Mesodermal cell (in vitro differentiated cells): ENCODE measurements around the gene MDM1.

Source experiments
- H3K27ac ChIP-seq: 2 replicates; pipeline ENCODE4 v1.7.0; 2013; ENCODE audit warnings: mild to moderate bottlenecking, low read depth, low read length, moderate library complexity; ENCODE audit not compliant: severe bottlenecking
- H3K36me3 ChIP-seq: 2 replicates; pipeline ENCODE4 v1.7.1; 2013; ENCODE audit warnings: mild to moderate bottlenecking, low read length, moderate library complexity; ENCODE audit not compliant: control insufficient read depth, insufficient read depth
- H3K4me1 ChIP-seq: one replicate; pipeline ENCODE4 v1.7.1; 2013; ENCODE audit warnings: mild to moderate bottlenecking, low read length; ENCODE audit not compliant: insufficient read depth, control insufficient read depth, poor library complexity, severe bottlenecking
- H3K4me3 ChIP-seq: 2 replicates; pipeline ENCODE4 v1.7.0; 2013; ENCODE audit warnings: low read length, control low read depth, mild to moderate bottlenecking; ENCODE audit not compliant: insufficient read depth, poor library complexity, severe bottlenecking; ENCODE audit errors: extremely low read depth
- H3K9me3 ChIP-seq: 2 replicates; pipeline ENCODE4 v1.7.1; 2013; ENCODE audit warnings: mild to moderate bottlenecking, low read length, moderate library complexity; ENCODE audit not compliant: control insufficient read depth
- WGBS, 2 experiments: methylation state at CpG; one replicate each; pipeline ENCODE4 v1.1.5; 2013; ENCODE audit warnings: missing lambda C conversion rate in 2 of 2; ENCODE audit not compliant: insufficient coverage in 2 of 2; 5-methylcytosine and 5-hydroxymethylcytosine counted together

Gene MDM1

DNA sequence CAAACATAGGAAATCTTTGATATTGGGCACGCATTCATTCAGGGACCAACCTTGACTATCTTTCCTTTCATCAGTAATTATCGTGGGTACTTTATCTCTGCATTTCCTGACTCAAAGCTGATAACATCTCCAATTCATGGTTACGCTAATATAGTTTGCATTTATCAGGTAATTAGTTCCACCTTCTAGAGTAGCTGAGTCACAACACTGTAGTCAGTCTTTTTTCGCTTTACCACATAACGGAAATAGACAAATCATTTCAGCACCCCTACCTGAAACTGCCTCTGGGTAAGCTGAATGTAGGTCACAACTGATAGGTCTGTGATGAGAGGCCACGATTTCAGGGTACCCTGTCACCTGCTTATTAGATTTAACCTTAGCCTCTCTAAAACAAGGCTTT is 42.0 kb downstream of the MDM1 start:
- 82 to 83% methylated on average over 2 to 3 of the region's 6 CpGs for WGBS, 2 experiments
- Histone ChIP-seq H3K27ac (no peak overlapping the region), H3K9me3 (no peaks in the 10 kb centered on the region), H3K4me3 (no peak overlapping the region), H3K36me3 (no peaks in the 10 kb centered on the region), H3K4me1 (no peaks in the 10 kb centered on the region)

DNA sequence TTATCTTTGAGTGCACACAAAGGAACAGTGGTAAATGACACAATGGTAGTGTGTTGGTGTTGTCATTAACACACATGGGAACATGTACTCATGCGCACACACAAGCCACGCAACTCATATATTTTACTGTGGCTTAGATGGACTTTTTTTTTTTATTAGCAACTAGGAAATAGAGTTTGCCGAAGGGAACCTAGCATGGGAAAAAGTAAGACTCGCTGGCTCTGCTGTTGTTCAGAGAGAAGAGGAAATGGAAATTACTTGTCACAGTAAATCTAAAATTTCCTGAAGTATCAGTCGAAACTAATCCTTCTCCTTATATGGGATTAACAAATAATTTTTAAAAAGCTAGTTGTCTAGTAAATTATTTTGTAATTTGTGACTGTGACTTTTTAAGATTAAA is 45.1 kb downstream of the MDM1 start:
- 100% methylated on average over 1 of the region's 5 CpGs; no CpG with 5 or more reads in 1 of the 2 experiments for WGBS, 2 experiments
- no peak overlapping the region for H3K4me3 ChIP-seq
- no peak overlapping the region for H3K27ac ChIP-seq
- no peaks in the 10 kb centered on the region for H3K4me1 ChIP-seq
- no peaks in the 10 kb centered on the region for H3K9me3 ChIP-seq
- H3K36me3 ChIP-seq = no peaks in the 10 kb centered on the region

- Histone ChIP-seq H3K9me3 (no peaks in the 10 kb centered on the region), H3K27ac (no peak overlapping the region), H3K4me3 (no peak overlapping the region), H3K36me3 (no peaks in the 10 kb centered on the region), H3K4me1 (no peaks in the 10 kb centered on the region)
- WGBS, 2 experiments = 43 to 83% methylated on average over 1 to 2 of the region's 4 CpGs
Observed at GRCh38 chr12:68286396-68286795, 45.8 kb downstream of the MDM1 start.

DNA sequence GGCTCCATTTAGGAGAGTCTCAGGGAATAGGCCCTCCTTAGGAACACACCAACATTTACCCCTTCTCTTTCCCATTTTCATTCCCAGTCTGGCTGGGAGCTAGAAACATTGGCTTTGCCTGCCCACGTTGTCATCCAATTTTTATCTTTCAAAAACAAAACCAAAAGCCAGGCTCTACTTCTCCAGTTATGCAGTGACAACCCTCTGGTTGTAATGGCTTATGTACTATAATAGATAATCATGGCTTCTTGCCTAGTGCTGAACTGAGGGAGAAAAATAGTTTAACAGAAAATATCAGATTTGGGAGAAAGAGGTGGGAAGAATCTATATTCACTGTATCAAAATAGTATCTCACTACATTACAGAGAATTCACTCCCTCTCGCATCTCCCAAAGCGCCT is 46.6 kb downstream of the MDM1 start:
- no peaks in the 10 kb centered on the region for H3K9me3 ChIP-seq
- H3K4me1 ChIP-seq = no peaks in the 10 kb centered on the region
- H3K4me3 ChIP-seq = no peak overlapping the region
- H3K27ac ChIP-seq = no peak overlapping the region
- 94 to 100% methylated on average over 2 of the region's 3 CpGs for whole genome bisulfite sequencing, 2 experiments
- no peaks in the 10 kb centered on the region for H3K36me3 ChIP-seq

- WGBS, 2 experiments = 83% methylated on average over 2 of the region's 4 CpGs; no CpG with 5 or more reads in 1 of the 2 experiments
- Histone ChIP-seq H3K4me1 (no peaks in the 10 kb centered on the region), H3K36me3 (no peaks in the 10 kb centered on the region), H3K27ac (no peak overlapping the region), H3K4me3 (no peak overlapping the region), H3K9me3 (no peaks in the 10 kb centered on the region)
Observed at GRCh38 chr12:68281322-68282077, 50.7 kb downstream of the MDM1 start.

- 100% methylated on average over 1 of the region's 2 CpGs for WGBS, 2 experiments
Observed at GRCh38 chr12:68280240-68280639, 51.9 kb downstream of the MDM1 start.

DNA sequence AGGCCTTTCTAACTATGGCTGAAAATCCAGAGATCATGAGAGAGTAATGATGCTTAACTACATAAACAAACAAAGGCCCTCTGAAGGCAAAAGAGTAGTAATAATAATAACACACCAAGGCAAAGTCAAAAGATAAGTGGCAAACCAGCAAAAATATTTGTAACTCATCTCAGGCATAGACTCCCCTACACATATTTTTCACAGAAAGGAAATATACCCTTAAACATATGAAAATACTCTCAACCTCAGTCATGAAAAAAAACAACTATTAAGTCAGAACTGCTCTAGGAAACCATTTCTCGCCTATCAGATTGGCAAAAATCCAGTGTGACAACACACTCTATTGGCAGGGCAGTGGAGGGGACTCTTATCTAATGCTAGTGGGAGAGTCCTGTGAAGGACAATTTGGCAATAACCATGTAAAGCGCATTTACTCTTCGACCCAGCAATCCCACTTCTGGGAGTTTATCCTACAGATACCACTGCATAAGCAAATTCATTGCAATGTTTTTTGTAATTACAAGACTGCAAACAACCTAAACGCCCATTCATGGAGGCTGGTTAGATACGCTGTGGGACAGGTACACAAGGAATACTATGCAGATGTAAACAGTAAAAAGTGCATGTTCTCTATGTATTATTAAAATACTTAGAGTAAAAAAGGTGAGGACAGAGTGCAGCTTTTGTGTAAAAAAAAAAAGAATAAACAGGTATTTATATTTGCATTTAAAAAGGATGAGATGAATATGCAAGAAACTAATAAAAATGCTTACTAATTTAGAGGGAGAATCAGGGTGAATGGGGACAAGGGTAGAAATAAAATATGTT is 52.7 kb downstream of the MDM1 start:
- Histone ChIP-seq H3K27ac (no peak overlapping the region), H3K9me3 (no peaks in the 10 kb centered on the region), H3K4me1 (no peaks in the 10 kb centered on the region), H3K4me3 (no peak overlapping the region), H3K36me3 (no peaks in the 10 kb centered on the region)
- whole genome bisulfite sequencing, 2 experiments = 95% methylated on average over 3 of the region's 5 CpGs; no CpG with 5 or more reads in 1 of the 2 experiments

More at GRCh38 chr12:68280240-68280639, 51.9 kb downstream of the MDM1 start:
- Histone ChIP-seq H3K4me3 (no peak overlapping the region), H3K4me1 (no peaks in the 10 kb centered on the region), H3K9me3 (no peaks in the 10 kb centered on the region), H3K27ac (no peak overlapping the region), H3K36me3 (no peaks in the 10 kb centered on the region)

DNA sequence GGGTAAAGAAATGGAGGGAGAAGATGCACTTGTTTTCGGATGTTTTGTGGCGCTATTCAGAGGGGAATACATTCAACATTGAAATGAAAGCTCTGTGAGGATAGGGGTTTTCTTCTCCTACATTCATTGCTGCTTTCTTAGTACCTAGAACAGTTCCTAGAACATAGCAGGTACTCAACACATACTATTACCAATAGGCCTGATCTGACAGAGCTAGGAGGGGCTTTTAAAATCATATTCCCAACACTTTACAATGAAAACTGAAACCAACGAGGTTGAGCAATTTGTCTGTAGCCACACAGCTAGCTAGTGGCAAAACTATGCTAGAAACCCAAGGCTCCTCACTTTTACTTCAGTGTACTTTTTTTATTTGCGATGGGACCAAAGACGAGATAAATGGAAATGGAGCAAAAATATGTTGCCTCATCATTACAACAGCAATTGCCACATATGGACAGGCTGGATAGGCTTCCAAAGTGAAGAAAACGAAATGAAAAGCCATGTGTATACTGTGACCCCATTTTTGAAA is 55.7 kb downstream of the MDM1 start:
- no peaks in the 10 kb centered on the region for H3K9me3 ChIP-seq
- H3K4me3 ChIP-seq = no peak overlapping the region
- no peak overlapping the region for H3K27ac ChIP-seq
- 91 to 94% methylated on average over 3 of the region's 6 CpGs for WGBS, 2 experiments
- H3K4me1 ChIP-seq = no peaks in the 10 kb centered on the region
- H3K36me3 ChIP-seq = no peaks in the 10 kb centered on the region

DNA sequence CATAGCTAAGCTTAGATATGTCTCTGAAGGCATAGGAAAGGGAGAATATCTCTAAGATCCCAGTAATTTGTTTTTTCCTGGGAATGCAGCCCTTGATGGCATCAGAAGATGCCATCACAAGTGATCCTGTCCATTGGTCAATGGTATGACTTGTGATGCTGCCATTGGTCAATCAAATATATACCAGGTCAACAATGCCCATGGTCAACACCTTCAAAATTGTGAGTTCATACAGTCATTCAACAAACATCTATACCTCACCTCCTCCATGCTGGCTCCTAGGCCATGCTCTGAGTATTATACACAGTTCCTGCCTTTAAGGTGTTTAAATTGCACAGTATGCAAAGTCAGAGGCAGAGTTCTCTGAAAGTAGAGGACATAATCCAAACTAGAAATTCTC is 59.4 kb downstream of the MDM1 start:
- Histone ChIP-seq H3K36me3 (no peaks in the 10 kb centered on the region), H3K4me1 (no peaks in the 10 kb centered on the region), H3K9me3 (no peaks in the 10 kb centered on the region), H3K27ac (no peak overlapping the region), H3K4me3 (no peak overlapping the region)

DNA sequence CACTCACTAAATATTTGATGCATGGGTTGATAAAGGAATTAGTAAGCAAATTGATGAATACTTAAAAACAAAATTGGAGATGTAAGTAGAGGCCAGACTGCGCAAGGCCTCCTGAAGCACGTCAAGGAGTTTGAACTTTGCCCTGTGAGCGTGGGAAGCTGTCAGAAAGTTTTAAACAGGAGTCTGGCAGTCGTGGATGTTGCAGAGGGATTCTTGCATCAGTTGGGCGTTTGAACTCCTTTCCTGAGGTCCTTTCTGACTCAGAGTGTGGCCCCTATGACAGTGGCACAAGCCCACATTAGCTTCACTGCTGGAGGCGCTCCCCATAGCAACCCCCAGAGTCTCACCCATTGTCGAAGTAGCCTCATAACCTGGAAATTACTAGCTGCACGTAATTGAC is 60.8 kb downstream of the MDM1 start:
- Histone ChIP-seq H3K36me3 (no peaks in the 10 kb centered on the region), H3K27ac (no peak overlapping the region), H3K4me1 (no peaks in the 10 kb centered on the region), H3K9me3 (no peaks in the 10 kb centered on the region), H3K4me3 (no peak overlapping the region)
- WGBS, 2 experiments = 77 to 84% methylated on average over 6 of the region's 8 CpGs

GRCh38 chr12:68270358-68270757 is 61.8 kb downstream of the MDM1 start:
- no peaks in the 10 kb centered on the region for H3K36me3 ChIP-seq
- WGBS, 2 experiments = 100% methylated on average over 2 of the region's 3 CpGs
- no peaks in the 10 kb centered on the region for H3K9me3 ChIP-seq
- H3K4me1 ChIP-seq = no peaks in the 10 kb centered on the region
- no peak overlapping the region for H3K27ac ChIP-seq
- no peak overlapping the region for H3K4me3 ChIP-seq
